Bone marrow (tissue), 2 donors: ENCODE data around the gene CHST15.
A peak's percentile ranks its signal among the peaks of the same experiment; 100 is the strongest.
"Not testable (repeated sequence)": the region's sequence is repeated elsewhere in the genome, so short reads cannot be mapped to it uniquely, and the experiment has no call there.

Source experiments
- DNase-seq, 2 donors: peaks; one replicate each; lab custom pipeline; 2025; lab: John Stamatoyannopoulos, UW

Gene CHST15

DNA sequence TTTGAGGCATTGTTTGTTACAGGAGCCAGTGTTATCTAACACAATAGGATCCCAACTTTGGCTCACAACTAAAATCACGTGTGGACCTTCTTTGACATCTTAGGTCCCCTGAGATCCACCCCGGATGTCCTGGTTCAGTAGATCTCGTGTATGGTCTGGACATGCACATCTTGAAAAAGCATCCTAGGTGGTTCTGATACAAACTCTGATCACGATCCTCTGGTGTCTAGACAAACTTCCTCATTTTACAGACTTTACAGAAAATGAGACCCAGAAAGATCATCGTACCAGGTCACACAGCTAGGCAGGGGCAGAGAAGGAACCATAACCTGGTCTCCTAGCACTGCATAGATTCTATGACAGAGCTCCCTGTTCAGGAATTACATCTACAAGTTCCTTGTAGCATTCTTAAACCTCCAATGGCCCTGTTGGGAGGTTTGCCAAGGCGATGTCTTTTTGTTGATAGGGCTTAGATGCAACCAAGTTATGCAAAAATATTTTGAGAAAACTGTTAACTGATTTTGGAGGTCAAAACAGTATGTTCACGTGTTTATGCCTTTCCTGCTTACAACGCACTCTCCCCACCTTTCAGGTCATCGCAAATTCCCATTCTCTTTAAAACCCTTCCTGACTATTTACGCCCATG is 30.8 kb upstream of the CHST15 start:
- DNase-seq = peak in 1 of 2 donors; percentile 1

DNA sequence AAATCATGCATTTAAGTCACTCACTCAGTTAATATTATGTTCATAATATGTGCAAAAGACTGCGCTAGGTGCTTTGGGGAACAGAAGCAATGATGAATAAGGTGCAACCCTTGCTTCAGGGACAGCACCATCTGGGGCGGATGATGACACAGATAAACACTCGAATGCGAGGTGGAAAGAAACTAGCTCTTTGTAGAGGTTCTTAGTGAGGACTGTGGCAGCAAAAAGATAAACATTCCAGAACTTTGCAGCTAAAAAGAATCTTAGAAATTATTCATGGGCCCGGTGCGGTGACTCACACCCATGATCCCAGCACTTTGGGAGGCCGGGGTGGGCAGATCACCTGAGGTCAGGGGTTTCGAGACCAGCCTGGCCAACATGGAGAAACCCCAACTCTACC is 29.8 kb upstream of the CHST15 start:
- no peak for DNase-seq

DNA sequence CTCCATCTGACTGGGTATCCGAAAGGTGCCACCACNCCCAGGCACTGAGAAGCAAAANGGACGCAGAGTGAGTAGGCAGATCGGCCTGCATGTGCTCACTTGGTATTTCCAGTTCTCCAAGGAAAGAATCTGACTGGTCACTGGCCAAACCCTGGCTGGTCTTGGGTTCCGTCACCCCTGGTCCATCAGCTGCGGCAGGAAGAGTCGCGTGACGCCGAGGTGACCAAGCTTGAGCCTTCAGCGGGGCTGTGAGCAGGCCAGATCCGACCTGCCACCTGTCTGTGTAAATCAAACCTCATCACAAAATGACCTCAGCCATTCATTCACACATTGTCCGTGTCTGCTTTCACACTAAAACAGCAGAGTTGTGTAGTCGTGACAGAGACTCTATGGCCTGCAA is 28.8 kb upstream of the CHST15 start:
- DNase-seq = no peak

DNA sequence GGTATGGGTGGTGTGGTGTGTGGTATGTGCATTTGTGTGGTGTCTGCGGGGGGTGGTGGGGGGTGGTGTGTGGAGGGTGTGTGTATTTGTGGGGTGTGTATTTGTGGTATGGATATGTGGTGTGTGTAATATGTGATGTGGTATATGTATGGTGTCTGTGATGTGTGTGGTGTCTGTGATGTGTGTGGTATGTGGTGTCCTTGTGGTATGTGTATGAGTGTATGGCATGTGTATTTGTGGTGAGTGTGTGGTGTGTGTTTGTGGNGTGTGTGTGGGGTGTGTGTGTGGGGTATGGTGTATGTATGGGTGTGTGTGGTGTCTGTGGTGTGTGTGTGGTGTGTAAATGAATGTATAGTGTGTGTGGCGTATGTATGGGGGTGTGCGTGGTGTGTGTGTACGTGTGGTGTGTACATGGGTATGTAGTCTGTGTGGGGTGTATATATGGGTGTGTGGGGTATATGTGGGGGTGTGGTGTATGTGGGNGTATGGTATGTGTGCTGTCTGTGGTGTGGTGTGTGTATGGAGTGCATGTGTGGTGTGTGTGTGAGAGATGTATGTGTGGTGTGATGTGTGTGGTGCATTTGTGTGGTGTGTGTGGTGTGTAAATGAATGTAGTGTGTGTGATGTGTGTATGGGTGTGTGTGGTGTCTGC is 27.1 kb upstream of the CHST15 start:
- DNase-seq = no peak

DNA sequence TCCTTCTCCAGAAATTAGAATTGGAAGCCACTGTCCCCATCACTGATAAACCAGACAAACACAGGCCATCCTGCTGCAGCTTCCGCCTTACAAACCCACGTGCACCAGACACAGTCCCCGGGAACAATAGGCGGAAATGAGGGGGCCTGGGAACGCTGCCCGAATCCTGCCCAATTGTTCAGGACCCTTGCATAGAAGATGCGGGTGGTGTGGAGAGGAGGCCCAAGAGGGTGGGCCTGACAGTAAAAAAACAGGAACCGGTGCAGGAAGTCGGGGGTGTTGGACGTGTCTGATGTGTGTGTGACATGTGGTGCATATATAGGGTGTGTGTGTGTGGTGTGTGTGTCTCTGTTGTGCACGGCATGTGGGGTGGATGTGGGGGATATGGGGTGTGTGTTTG is 26.5 kb upstream of the CHST15 start:
- DNase-seq = peak in 1 of 2 donors; percentile 30

DNA sequence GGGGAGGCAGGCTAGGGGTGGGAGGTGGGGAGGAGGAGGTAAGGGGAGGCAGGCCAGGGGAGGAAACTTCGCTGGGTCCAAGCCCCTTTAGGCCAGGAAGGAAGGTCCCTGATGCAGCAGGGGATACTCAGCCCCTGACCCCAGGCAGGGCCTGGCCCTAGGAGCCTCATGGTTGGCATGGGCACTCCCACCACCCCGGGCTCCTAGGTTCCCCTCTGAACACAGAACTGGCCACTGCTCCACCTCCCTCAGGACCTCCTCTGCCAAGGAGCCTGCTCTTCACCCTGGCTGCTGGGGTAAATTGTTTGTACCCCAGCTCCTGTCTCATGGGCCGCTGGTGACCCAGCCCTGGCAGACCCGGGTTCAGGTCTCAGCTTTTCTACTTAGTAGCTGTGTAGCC is 25.8 kb upstream of the CHST15 start:
- no peak for DNase-seq

DNA sequence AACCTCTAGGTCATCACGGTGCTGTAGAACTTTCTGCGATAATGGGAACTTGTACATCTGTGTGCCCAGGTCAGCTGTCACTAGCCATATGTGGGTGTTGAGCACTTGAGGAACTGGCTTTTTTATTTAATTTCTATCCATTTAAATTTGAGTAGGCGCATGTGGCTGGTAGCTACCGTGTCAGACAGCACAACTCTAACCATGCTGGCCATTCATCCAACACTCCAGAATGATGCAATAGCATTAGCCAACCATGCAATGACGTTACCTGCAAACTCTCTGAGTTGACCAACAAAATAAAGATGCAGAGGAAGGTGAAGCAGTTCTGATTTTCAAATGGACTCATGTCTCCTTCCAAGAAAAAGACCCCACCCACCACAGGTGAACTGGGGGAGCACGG is 24.4 kb upstream of the CHST15 start:
- DNase-seq = no peak

DNA sequence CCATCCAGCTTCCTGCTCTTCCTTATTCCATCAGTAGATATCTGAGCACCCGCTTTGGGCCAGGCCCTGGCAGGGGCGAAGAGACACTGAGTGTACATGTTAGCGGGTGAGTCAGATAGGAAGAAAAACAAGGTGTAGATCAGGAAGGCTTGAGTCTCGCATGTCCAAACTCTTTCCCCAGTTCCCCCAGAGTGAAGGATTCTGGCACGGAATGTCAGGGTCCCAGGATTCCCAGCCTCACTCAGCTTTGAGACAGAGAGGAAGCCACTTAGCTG is 24.1 kb upstream of the CHST15 start:
- DNase-seq = no peak

DNA sequence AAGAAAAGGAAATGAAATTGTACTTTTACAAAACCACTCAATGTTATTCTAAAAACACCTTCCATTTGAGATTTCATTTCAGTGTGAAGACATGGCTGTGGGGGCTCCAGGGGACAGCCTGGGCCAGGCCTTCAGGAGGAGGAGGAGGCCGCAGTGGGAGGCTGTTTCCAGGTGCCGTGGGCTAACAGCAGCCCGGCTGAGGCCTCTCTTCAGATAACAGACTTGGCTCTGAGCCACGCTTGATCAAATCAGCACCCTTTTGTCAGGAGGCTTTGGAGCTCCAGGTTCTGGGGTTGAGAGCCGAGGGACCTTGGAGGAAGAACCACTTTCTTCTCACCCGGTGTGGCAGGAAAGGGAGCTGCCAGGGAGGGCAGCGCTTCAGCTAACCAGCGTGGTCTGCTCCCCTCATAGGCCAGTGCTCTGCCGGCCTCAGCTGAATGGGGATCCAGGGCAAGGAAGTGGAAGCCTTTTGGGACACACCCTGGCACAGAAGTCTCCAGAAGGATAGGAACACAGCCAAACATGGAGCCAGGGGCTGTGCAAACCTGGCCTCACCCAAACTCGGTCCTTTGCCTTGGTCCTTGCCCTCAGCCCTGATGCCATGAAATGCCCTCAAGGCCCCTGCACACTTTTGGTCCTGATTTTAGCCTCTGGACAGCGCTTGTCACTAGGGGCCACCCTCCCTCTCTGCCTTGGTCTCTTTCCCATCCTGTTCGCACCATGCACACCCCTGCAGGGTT is 23.5 kb upstream of the CHST15 start:
- no peak for DNase-seq

DNA sequence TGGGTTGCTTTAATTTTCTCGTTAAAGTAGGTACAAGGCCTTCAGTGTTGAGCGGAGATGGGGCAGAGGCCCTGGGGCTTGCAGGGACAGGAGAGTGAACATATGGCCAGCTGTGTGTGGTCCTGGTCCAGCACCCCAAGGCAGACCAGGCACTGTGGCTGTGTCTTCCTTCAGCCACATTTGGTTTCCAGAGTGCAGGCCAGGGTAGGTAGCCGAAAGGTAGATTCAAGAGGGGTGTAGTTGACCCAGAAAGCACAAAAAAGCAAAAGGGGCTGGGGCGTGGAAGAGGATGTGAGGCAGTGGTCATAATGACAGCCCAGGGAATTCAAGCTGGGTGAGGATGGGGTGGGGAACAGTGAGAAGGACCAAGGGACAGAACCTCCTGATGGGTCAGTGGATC is 21.3 kb upstream of the CHST15 start:
- no peak for DNase-seq

DNA sequence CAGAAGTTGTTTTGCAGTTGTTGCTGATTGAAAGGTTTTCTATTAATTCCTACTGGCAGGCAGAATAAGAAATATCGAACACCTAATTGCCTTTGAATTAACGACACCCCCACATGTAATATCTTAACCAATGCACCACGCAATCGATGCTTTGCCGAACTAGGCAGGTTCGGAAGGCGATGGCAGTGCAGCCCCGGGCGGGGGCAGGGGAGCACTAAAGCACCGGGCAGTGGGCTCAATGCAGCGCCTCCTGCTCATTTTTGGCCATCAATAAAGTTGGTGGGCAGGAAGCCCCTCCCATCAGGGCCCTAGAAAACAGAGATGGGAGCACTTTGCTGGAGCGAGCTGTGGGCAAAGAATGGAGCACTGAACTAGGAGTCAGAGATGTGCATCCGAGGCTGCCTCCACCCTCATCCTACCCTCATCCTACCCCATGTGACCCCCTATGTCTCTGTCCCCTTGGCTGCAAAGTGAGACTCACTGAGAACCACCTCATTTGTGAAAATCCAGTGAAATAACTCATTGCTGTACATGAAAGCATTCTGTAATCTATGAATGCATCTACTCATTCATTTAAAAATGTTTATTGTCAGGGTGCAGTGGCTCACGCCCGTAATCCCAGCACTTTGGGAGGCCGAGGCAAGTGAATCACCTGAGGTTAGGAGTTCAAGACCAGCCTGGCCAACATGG is 19.6 kb upstream of the CHST15 start:
- DNase-seq = no peak

DNA sequence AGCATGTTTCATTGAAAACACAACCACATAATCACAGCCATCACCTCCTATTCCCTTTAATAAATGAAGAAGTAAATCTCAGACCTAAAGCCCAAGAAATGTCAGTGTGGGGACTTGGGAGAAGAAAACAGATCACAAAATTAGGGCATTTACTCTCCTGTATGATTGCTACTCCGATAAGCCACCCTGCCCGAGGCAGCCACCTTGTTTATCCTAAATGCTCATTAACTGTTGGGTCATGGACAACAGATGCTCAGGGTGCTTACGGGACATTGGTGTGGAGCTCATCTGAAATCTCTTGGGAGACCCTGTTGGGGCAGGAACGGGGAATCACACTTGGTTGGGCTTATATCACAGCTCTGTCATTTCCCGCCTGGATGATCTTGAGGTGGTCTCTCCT is 17.5 kb upstream of the CHST15 start:
- DNase-seq = no peak

DNA sequence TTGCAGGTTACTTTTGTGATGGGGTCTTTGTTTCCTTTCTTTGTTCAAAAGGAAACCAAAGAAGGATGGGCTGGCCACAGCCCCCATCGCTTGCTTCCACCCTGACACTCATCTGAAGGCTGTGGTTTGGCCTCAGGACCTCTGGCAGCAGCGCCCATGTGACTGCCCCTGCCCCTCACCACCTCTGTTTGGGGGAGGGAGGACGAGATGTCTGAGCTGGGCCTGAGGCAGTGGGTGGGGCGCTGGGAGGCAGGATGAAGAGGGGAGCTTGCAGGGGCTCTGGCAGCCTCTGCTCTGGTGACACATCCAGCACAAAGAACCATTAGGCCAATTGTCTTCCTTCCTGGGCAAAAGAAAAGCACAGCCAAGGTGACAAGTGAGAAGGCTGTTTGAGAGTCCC is 15.9 kb upstream of the CHST15 start:
- DNase-seq = no peak

DNA sequence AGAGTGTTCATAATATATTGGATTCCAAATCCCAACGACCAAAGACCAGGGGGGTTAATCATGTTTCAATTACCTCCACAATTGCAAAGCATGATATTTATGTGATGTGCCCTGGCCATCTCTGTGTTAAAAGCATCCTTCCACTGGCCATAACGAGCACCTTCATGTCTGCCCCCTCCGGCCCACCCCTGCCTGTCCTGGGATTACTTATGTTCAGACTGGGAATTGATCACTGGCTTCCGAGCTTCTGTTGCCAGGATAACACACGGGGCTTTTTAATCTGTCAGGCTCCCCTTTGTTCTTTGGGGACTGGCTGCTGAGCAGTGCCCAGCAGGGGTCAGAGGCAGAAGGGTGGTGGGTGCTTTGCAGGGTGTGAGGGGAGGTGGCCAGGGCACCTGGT is 13.7 kb upstream of the CHST15 start:
- DNase-seq = no peak

DNA sequence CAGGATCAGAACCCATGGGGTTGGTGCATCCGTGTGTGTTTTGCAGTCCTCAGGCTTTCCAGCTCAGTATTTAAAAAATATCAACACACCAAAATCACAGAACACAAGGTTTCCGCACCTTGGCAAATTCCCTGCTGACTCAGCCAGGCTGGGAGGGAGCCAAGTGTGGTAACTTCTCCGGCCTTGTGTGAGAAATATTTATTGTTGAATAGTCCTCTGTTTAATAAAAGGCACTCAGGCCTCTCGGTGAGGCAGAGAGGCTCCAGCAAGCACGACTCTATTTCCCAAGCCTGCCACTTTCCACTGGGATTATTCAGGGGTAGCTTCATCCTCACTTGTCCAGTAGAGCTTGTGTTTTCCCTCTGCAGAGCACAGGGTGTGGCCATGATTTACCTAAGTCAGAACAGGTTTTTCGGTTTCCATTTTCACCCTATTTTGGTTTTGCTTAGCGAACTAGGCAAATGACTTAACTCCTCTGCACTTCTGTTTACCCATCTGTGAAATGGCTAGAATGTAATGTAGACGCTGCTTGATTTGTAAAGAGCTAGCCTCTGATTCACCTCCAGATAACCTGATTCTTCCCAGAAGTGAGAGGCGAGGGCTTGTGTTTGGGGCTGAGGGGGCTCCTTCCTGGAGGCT is 13.0 kb upstream of the CHST15 start:
- DNase-seq = no peak

DNA sequence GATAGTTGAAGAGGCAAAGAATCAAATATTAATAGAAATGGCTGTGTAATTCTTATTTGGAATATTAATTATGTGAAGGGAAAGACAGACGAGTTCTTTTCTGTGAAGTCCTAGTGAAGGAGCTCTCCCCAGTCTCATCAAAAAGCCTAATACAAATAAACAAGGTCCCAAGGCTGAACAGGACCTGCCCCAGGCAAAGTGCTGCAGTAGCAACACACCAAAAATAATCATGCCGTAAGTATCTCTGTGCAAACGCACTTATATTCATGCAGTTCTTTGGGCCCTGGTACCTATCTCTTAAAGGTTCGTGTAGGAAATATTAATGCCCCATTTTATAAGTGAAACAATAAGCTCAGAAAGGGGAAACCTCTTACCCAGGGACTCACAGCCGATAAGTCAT is 12.2 kb upstream of the CHST15 start:
- DNase-seq = no peak

DNA sequence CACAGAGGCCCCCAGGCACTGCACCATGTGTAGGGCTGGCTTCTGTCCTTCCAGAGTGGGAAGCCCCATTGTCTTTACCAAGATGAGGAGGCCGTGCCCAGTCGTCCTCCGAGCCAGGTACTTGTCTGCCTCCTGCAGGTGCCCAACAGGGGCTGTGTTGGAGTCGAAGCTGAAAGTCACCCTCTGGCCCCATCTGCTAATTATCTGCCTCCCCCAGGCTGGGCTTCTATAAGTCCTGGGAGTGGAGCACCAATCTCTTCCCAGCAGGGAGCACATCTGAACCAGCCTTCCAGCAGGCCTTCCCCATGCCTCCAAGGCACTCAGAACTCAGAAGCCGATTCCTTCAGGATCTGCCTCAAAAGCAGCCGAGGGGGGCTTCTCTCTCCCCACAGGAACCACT is 11.6 kb upstream of the CHST15 start:
- DNase-seq = no peak

DNA sequence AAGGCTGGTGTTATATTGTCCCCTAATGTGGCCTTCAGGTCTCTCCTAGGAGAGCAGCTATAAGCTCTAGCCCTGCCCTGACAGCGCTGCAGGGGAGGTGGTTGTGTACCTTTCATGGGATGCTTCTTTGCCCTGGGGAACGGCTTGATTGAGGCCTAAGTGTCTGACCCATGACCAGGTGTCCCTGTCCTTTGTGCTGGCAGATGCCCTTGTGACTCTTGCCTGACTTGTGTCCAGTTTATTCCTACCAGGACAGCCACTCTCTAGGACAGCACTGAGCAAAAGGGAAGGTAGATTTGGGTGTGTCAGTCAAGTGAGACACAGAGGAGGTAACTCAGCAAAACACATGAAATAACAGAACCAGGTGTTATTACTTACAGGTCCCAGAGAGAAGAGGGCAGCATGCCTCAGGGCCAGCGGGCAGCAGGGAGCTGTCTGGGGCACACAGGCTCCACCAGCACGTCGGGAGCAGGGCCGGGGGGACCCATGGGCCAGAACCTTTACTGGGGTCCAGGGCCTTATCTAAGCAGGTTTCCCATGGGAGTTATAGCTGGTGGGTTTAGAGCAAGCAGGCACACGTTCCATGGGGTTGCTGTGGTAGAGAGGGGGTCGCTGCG is 10.7 kb upstream of the CHST15 start:
- no peak for DNase-seq

DNA sequence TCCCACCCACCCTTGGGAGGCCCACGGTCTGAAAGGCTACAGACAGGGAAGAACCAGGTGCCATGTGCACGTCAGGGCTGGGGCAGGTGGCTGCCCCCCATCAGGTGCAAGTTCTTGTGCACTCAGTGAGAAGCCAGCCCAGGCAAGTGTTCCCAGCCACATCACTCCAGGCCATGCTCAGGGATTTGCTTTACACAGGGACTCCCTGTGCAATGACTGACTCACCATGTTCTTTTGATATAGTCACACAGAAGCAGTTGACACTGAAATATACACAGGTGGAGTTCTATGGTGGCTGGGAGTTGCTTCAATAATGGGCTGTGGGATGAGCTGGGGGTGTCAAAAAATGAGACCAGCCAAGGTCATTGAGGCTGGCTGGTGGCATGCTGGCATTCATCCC is 8.0 kb upstream of the CHST15 start:
- DNase-seq = no peak

DNA sequence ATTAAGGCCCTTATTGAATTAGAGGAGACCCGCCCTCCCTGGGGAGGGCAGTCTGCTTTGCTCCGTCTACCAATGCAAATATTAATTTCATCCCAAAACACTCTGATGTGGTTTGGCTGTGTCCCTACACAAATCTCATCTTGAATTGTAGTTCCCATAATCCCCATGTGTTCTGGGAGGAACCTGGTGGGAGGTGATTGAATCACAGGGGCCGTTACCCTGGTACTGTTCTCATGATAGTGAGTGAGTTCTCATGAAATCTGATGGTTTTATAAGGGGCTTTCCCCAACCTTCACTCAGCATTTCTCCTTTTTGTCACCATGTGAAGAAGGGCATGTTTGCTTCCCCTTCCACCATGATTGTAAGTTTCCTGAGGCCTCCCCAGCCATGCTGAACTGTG is 7.3 kb upstream of the CHST15 start:
- DNase-seq = not testable (repeated sequence)

DNA sequence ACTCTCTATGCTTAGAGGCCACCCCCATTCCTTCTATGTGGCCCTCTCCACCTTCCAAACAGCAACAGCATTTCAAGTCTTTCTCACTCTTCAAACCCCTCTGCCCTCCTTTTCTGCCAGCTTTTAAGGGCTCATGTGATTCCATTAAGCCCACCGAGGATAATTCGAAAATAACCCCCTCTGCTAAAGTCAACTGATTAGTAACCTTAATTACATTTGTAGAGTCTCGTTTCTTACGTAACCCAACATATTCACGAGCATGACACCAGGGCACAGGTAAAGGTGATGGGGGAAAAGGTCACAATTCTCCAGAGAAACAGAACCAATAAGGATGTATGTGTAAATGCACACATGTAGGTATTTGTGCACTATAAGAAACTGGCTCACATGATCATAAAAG is 6.7 kb upstream of the CHST15 start:
- no peak for DNase-seq

DNA sequence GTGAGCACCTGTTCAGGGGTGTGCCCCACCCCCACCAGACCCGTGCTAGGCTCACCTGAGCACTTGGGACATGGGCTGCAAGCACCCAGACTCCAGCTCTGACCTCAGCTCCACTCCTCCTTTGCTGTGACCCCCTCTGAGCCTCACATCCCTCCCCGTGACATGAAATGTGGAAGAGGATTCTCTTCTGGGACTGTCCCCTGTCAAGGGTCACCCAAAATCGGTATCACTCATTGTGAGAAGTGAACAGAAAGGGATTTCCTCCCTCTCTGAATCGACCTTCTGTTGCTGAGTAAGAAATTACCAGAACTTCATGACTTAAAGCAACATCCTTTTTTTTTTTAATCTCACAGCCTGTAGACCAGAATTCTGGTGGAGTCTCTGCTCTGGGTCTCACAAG is 6.2 kb upstream of the CHST15 start:
- no peak for DNase-seq
